OCI-LY3 (cell line): ENCODE measurements around the gene STK32C.

ENCODE experiments used
- H2AFZ ChIP-seq: fragments of 200-600, 300-600 bp; shearing (Covaris generic); 2 replicates; pipeline ENCODE4 v1.6.0; 2014; ENCODE audit warnings: antibody characterized with exemption, low read depth, low read length
- H3K27ac ChIP-seq: fragments of 200-600, 300-600 bp; sonication (generic); 2 replicates; pipeline ENCODE4 v1.5.1; 2014; ENCODE audit warnings: mild to moderate bottlenecking, low read length, moderate library complexity, mixed read lengths
- H3K27me3 ChIP-seq: fragments of 200-600, 300-600 bp; sonication (generic); 2 replicates; pipeline ENCODE4 v1.6.1; 2014; ENCODE audit warnings: low read depth, low read length, mixed read lengths
- H3K36me3 ChIP-seq: fragments of 200-600, 300-600 bp; sonication (generic); replicated peaks from 2 replicates; pipeline ENCODE3; 2014; ENCODE audit warnings: low read depth, low read length, mixed read lengths
- H3K4me1 ChIP-seq: fragments of 300-600, 200-600 bp; sonication (generic); 2 replicates; pipeline ENCODE4 v1.6.1; 2014; ENCODE audit warnings: low read length, mixed read lengths
- H3K4me2 ChIP-seq: fragments of 200-600, 300-600 bp; sonication (generic); 2 replicates; pipeline ENCODE4 v1.6.1; 2014; ENCODE audit warnings: low read length, mixed read lengths
- H3K4me3 ChIP-seq: fragments of 300-600, 200-600 bp; sonication (generic); 2 replicates; pipeline ENCODE4 v1.5.1; 2014; ENCODE audit warnings: antibody characterized with exemption, mild to moderate bottlenecking, low read length, moderate library complexity
- H3K79me2 ChIP-seq: fragments of 300-600, 200-600 bp; shearing (Covaris generic); 2 replicates; pipeline ENCODE4 v1.6.1; 2014; ENCODE audit warnings: mild to moderate bottlenecking, low read length, mixed read lengths
- H3K9ac ChIP-seq: fragments of 300-600, 200-600 bp; shearing (Covaris generic); 2 replicates; pipeline ENCODE4 v1.6.0; 2014; ENCODE audit warnings: mild to moderate bottlenecking, low read length, moderate library complexity
- H3K9me3 ChIP-seq: fragments of 200-600, 300-600 bp; shearing (Covaris generic); 2 replicates; pipeline ENCODE4 v1.6.1; 2014; ENCODE audit warnings: low read length, mixed read lengths; ENCODE audit not compliant: insufficient read depth
- H4K20me1 ChIP-seq: fragments of 200-600, 300-600 bp; sonication (generic); 2 replicates; pipeline ENCODE4 v1.6.1; 2016; ENCODE audit warnings: low read length, mixed read lengths; ENCODE audit not compliant: insufficient read depth
- EZH2phosphoT487 ChIP-seq: fragments of 200-600 bp; shearing (Covaris generic); IDR thresholded peaks from 2 replicates; pipeline ENCODE4 v1.6.1; 2018; ENCODE audit warnings: antibody characterized with exemption, mixed run types, low read depth
- TF ChIP-seq, protein P1 (sequence below): fragments of 200-600, 300-600 bp; sonication (generic); IDR thresholded peaks from 2 replicates; pipeline ENCODE4 v1.5.1; 2014; ENCODE audit warnings: antibody characterized with exemption, low read length, low read depth

The STK32C gene

DNA sequence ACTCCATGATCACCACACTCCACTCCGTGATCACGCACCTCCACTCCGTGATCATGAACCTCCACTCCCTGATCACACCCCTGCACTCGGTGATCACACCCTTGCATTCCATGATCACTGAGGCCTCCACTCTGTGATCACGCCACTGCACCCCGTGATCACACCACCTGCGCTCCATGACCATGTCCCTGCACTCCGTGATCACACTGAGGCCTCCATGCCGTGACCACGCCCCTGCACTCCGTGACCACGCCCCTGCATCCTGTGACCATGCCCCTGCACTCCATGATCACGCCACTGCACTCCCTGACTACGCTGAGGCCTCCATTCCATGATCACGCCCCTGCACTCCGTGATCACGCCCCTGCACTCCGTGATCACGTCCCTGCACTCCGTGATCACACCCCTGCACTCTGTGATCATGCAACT lies 27.1 kb downstream of the STK32C start:
- Histone ChIP-seq H3K4me2 (no peak overlapping the region), H3K9ac (no peak overlapping the region), H3K79me2 (no peaks in the 10 kb centered on the region), H2AFZ (no peak overlapping the region), H4K20me1 (no peaks in the 10 kb centered on the region), H3K36me3 (no peaks in the 10 kb centered on the region), H3K9me3 (no peaks in the 10 kb centered on the region), H3K4me1 (no peaks in the 10 kb centered on the region), H3K27ac (no peak overlapping the region), H3K4me3 (no peak overlapping the region), H3K27me3 (no peaks in the 10 kb centered on the region)
- TF ChIP-seq, protein P1, sequence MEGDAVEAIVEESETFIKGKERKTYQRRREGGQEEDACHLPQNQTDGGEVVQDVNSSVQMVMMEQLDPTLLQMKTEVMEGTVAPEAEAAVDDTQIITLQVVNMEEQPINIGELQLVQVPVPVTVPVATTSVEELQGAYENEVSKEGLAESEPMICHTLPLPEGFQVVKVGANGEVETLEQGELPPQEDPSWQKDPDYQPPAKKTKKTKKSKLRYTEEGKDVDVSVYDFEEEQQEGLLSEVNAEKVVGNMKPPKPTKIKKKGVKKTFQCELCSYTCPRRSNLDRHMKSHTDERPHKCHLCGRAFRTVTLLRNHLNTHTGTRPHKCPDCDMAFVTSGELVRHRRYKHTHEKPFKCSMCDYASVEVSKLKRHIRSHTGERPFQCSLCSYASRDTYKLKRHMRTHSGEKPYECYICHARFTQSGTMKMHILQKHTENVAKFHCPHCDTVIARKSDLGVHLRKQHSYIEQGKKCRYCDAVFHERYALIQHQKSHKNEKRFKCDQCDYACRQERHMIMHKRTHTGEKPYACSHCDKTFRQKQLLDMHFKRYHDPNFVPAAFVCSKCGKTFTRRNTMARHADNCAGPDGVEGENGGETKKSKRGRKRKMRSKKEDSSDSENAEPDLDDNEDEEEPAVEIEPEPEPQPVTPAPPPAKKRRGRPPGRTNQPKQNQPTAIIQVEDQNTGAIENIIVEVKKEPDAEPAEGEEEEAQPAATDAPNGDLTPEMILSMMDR: no peak
- no peak for TF ChIP-seq EZH2phosphoT487

GRCh38 chr10:132279873-132280645 lies 27.7 kb downstream of the STK32C start:
- no peak for TF ChIP-seq EZH2phosphoT487
- TF ChIP-seq, protein P1: no peak
- Histone ChIP-seq H3K4me3 (no peak overlapping the region), H3K9ac (no peak overlapping the region), H3K79me2 (no peaks in the 10 kb centered on the region), H3K9me3 (no peaks in the 10 kb centered on the region), H2AFZ (no peak overlapping the region), H3K36me3 (no peaks in the 10 kb centered on the region), H4K20me1 (no peaks in the 10 kb centered on the region), H3K4me2 (no peak overlapping the region), H3K27ac (no peak overlapping the region), H3K4me1 (no peaks in the 10 kb centered on the region), H3K27me3 (no peaks in the 10 kb centered on the region)

GRCh38 chr10:132277311-132277741 lies 30.4 kb downstream of the STK32C start:
- no peak overlapping the region for H3K4me3 ChIP-seq
- TF ChIP-seq, protein P1: no peak
- TF ChIP-seq EZH2phosphoT487: no peak
- H3K4me2 ChIP-seq: no peak overlapping the region

GRCh38 chr10:132276706-132277105 lies 31.0 kb downstream of the STK32C start:
- Histone ChIP-seq H3K4me3 (no peak overlapping the region), H4K20me1 (no peaks in the 10 kb centered on the region), H2AFZ (no peak overlapping the region), H3K4me2 (no peak overlapping the region), H3K9ac (no peak overlapping the region), H3K27ac (no peak overlapping the region), H3K36me3 (no peaks in the 10 kb centered on the region), H3K9me3 (no peaks in the 10 kb centered on the region), H3K27me3 (no peaks in the 10 kb centered on the region), H3K4me1 (no peaks in the 10 kb centered on the region), H3K79me2 (no peaks in the 10 kb centered on the region)
- TF ChIP-seq EZH2phosphoT487: no peak
- TF ChIP-seq, protein P1: no peak

More at GRCh38 chr10:132277311-132277741, 30.4 kb downstream of the STK32C start:
- H3K9ac ChIP-seq: no peak overlapping the region
- H3K36me3 ChIP-seq: no peaks in the 10 kb centered on the region
- H3K27ac ChIP-seq: no peak overlapping the region
- H3K27me3 ChIP-seq: no peaks in the 10 kb centered on the region
- no peak overlapping the region for H2AFZ ChIP-seq
- no peaks in the 10 kb centered on the region for H3K4me1 ChIP-seq
- H3K9me3 ChIP-seq: no peaks in the 10 kb centered on the region
- H3K79me2 ChIP-seq: no peaks in the 10 kb centered on the region
- no peaks in the 10 kb centered on the region for H4K20me1 ChIP-seq
